Measurements from ENCODE around the gene MRRF.

The MRRF gene

DNA sequence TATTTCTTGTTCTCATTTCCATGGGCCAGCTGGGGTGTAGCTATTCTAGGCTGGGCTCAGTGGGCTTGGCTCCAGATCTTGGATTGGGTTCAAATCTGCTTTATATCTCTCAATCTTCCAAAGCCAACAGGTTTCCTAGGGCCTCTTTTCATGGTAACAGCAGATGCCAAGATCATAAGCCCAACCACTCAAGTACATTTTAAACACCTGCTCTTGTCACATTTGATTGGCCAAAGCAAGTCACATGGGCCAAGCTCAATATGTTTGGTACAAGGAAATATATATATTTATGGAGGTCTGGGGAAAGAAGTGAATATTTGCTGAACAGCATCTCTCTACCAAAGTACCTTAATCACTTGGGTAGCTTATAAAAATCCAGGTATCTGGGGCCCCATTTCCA, 49.5 kb downstream of the MRRF start:
- Histone ChIP-seq H3K79me1 (replicated peaks; ENCODE audit: low read length, poor library complexity, severe bottlenecking) (peaks cover 11% of the 10 kb centered on the region), H3K23ac (ENCODE audit: low read length in 2 of 2) (no peak overlapping the region), H2BK120ac (ENCODE audit: low read depth, low read length) (no peak overlapping the region), H3K4me1 (ENCODE audit: control insufficient read depth, insufficient read depth, low read depth, low read length) (no peaks in the 10 kb centered on the region), H3K18ac (ENCODE audit: low read depth in 1 of 2, low read length in 2 of 2) (no peak overlapping the region), H3K36me3 (ENCODE audit: control insufficient read depth in 1 of 2, insufficient read depth in 2 of 2, low read depth in 1 of 2, low read length in 2 of 2) (peaks cover 20 to 62% of the 10 kb centered on the region in 2 experiments), H3K4me3 (ENCODE audit: insufficient read depth in 1 of 2, low read depth in 1 of 2, low read length in 2 of 2) (no peak overlapping the region), H4K91ac (ENCODE audit: low read length) (no peak overlapping the region), H3K4me2 (ENCODE audit: low read length, poor library complexity, severe bottlenecking) (no peak overlapping the region), H2BK12ac (ENCODE audit: low read length in 2 of 2) (no peak overlapping the region), H2AFZ (ENCODE audit: low read depth, low read length) (no peak overlapping the region), H3K27ac (ENCODE audit: low read length, poor library complexity, severe bottlenecking) (no peak overlapping the region), H3K14ac (ENCODE audit: low read length in 2 of 2) (no peak overlapping the region), H3K27me3 (ENCODE audit: control insufficient read depth in 1 of 2, insufficient read depth in 1 of 2, low read length in 2 of 2) (no peaks in the 10 kb centered on the region), H3K4ac (ENCODE audit: low read depth in 1 of 2, low read length in 2 of 2) (no peak overlapping the region), H2BK5ac (ENCODE audit: low read depth, low read length, poor library complexity, severe bottlenecking) (no peak overlapping the region), H2BK15ac (ENCODE audit: low read depth, poor library complexity, severe bottlenecking) (no peak overlapping the region), H3K9me3 (ENCODE audit: control insufficient read depth, low read length) (no peaks in the 10 kb centered on the region), H4K8ac (ENCODE audit: low read length) (no peak overlapping the region), H3K9ac (ENCODE audit: low read length) (no peak overlapping the region), H2AK5ac (ENCODE audit: low read length, severe bottlenecking) (no peak overlapping the region)
- no peak for DNase-seq

DNA sequence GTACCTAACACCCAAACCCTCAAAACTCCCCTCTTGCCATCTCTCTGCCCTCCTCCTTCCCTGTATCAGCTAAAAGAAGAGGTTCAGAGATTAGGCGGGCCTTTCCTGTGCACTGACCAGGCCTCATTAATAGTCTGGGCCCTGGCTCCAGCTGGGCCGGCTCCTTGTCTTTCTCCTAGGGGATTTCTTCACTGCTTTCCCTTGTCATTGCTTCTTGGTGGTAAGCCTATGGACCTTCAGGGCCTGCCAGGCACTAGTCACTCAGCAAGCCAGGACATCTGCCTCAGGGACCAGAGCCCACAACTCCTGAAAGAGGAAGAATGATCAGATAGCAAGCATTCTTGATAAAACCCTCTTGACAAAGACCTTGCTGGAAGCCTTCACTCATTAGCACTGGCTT, 50.9 kb downstream of the MRRF start:
- H2BK12ac ChIP-seq (ENCODE audit: low read length in 2 of 2), result no peak overlapping the region

DNA sequence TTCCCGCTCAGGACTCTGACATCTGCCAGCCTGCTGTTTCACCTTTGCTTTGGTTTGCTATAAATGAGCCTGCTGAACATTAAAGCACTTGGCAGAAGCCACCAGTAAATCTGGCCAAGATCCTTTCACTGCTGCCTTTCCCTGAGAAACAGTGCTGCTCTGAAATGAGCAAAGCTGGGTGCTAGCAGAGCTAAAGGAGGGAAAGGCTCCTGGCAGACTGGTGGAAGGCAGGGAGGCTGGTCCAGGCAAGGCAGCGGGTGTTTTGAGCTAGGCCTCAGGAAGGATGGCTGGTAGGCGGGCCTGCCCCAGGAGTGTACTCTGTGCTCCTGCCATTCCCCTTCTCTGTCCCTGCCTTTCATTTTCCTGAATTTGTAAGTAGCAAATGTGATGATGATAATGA, 53.6 kb downstream of the MRRF start:
- no peak overlapping the region for H3K27ac ChIP-seq (ENCODE audit: low read length, poor library complexity, severe bottlenecking)
- no peak overlapping the region for H3K18ac ChIP-seq (ENCODE audit: low read depth in 1 of 2, low read length in 2 of 2)
- no peak overlapping the region for H3K23ac ChIP-seq (ENCODE audit: low read length in 2 of 2)
- H2AFZ ChIP-seq (ENCODE audit: low read depth, low read length), result no peak overlapping the region
- H2BK120ac ChIP-seq (ENCODE audit: low read depth, low read length), result no peak overlapping the region
- H3K4ac ChIP-seq (ENCODE audit: low read depth in 1 of 2, low read length in 2 of 2), result no peak overlapping the region
- H3K9me3 ChIP-seq (ENCODE audit: control insufficient read depth, low read length), result no peaks in the 10 kb centered on the region
- H2BK15ac ChIP-seq (ENCODE audit: low read depth, poor library complexity, severe bottlenecking), result no peak overlapping the region
- no peak overlapping the region for H3K14ac ChIP-seq (ENCODE audit: low read length in 2 of 2)
- WGBS, result 100% methylated on average over 3 of the region's 3 CpGs
- H4K8ac ChIP-seq (ENCODE audit: low read length), result peak overlapping the region; percentile 0
- peaks cover 3% of the 10 kb centered on the region for H3K4me1 ChIP-seq (ENCODE audit: control insufficient read depth, insufficient read depth, low read depth, low read length)
- H2BK5ac ChIP-seq (ENCODE audit: low read depth, low read length, poor library complexity, severe bottlenecking), result no peak overlapping the region
- H3K4me3 ChIP-seq (ENCODE audit: insufficient read depth in 1 of 2, low read depth in 1 of 2, low read length in 2 of 2), result no peak overlapping the region
- H2BK12ac ChIP-seq (ENCODE audit: low read length in 2 of 2), result peak overlapping the region in 1 of 2 experiments; percentile 18
- H4K91ac ChIP-seq (ENCODE audit: low read length), result no peak overlapping the region
- H3K27me3 ChIP-seq (ENCODE audit: control insufficient read depth in 1 of 2, insufficient read depth in 1 of 2, low read length in 2 of 2), result no peaks in the 10 kb centered on the region
- H3K79me1 ChIP-seq (replicated peaks; ENCODE audit: low read length, poor library complexity, severe bottlenecking), result peaks cover 12% of the 10 kb centered on the region
- H3K9ac ChIP-seq (ENCODE audit: low read length), result no peak overlapping the region
- peaks cover 24 to 37% of the 10 kb centered on the region in 2 experiments for H3K36me3 ChIP-seq (ENCODE audit: control insufficient read depth in 1 of 2, insufficient read depth in 2 of 2, low read depth in 1 of 2, low read length in 2 of 2)
- no peak overlapping the region for H2AK5ac ChIP-seq (ENCODE audit: low read length, severe bottlenecking)
- DNase-seq, result no peak
- no peak overlapping the region for H3K4me2 ChIP-seq (ENCODE audit: low read length, poor library complexity, severe bottlenecking)

More for the DNA sequence above, 50.9 kb downstream of the MRRF start:
- Histone ChIP-seq H3K4me2 (ENCODE audit: low read length, poor library complexity, severe bottlenecking) (no peak overlapping the region), H3K14ac (ENCODE audit: low read length in 2 of 2) (no peak overlapping the region), H3K79me1 (replicated peaks; ENCODE audit: low read length, poor library complexity, severe bottlenecking) (peaks cover 12% of the 10 kb centered on the region), H4K8ac (ENCODE audit: low read length) (no peak overlapping the region), H3K9me3 (ENCODE audit: control insufficient read depth, low read length) (no peaks in the 10 kb centered on the region), H3K27me3 (ENCODE audit: control insufficient read depth in 1 of 2, insufficient read depth in 1 of 2, low read length in 2 of 2) (no peaks in the 10 kb centered on the region), H3K4me3 (ENCODE audit: insufficient read depth in 1 of 2, low read depth in 1 of 2, low read length in 2 of 2) (no peak overlapping the region), H3K23ac (ENCODE audit: low read length in 2 of 2) (no peak overlapping the region), H2AK5ac (ENCODE audit: low read length, severe bottlenecking) (no peak overlapping the region), H4K91ac (ENCODE audit: low read length) (no peak overlapping the region), H2AFZ (ENCODE audit: low read depth, low read length) (no peak overlapping the region), H3K9ac (ENCODE audit: low read length) (no peak overlapping the region), H2BK15ac (ENCODE audit: low read depth, poor library complexity, severe bottlenecking) (no peak overlapping the region), H3K18ac (ENCODE audit: low read depth in 1 of 2, low read length in 2 of 2) (no peak overlapping the region), H2BK5ac (ENCODE audit: low read depth, low read length, poor library complexity, severe bottlenecking) (no peak overlapping the region), H2BK120ac (ENCODE audit: low read depth, low read length) (no peak overlapping the region), H3K4ac (ENCODE audit: low read depth in 1 of 2, low read length in 2 of 2) (no peak overlapping the region), H3K4me1 (ENCODE audit: control insufficient read depth, insufficient read depth, low read depth, low read length) (peaks cover 3% of the 10 kb centered on the region), H3K36me3 (ENCODE audit: control insufficient read depth in 1 of 2, insufficient read depth in 2 of 2, low read depth in 1 of 2, low read length in 2 of 2) (peaks cover 20 to 49% of the 10 kb centered on the region in 2 experiments), H3K27ac (ENCODE audit: low read length, poor library complexity, severe bottlenecking) (no peak overlapping the region)
- DNase-seq, result no peak
- 97% methylated on average over 2 of the region's 2 CpGs for WGBS

DNA sequence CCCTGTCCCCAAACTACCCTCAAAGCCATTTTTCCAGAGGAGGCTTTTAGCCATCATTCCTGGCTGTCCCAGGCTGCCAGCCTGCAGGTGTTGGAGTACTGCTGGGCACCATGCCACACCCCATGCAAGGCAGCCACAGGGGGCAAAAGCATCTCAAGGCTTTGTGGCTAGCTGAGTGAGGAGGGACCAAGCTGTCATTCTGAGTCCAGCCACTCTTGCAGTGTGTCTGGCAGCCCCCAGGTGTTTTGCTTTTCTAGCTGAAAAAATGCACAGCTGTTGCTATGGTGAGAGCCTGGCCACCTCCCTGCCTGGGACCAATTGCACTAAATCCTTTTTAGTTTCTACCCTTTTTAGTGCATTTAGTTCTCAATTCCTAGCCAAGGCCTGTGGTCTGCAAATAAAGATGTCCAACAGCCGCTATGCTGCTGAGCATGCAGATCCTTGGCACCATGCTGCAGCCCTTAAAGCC, 55.8 kb downstream of the MRRF start:
- Histone ChIP-seq H3K14ac (ENCODE audit: low read length in 2 of 2) (no peak overlapping the region), H3K27me3 (ENCODE audit: control insufficient read depth in 1 of 2, insufficient read depth in 1 of 2, low read length in 2 of 2) (no peaks in the 10 kb centered on the region), H3K4me1 (ENCODE audit: control insufficient read depth, insufficient read depth, low read depth, low read length) (peaks cover 3% of the 10 kb centered on the region), H2BK120ac (ENCODE audit: low read depth, low read length) (no peak overlapping the region), H3K18ac (ENCODE audit: low read depth in 1 of 2, low read length in 2 of 2) (no peak overlapping the region), H3K36me3 (ENCODE audit: control insufficient read depth in 1 of 2, insufficient read depth in 2 of 2, low read depth in 1 of 2, low read length in 2 of 2) (peaks cover 25 to 38% of the 10 kb centered on the region in 2 experiments), H2BK15ac (ENCODE audit: low read depth, poor library complexity, severe bottlenecking) (no peak overlapping the region), H3K4me2 (ENCODE audit: low read length, poor library complexity, severe bottlenecking) (no peak overlapping the region), H3K9me3 (ENCODE audit: control insufficient read depth, low read length) (no peaks in the 10 kb centered on the region), H3K9ac (ENCODE audit: low read length) (no peak overlapping the region), H2AK5ac (ENCODE audit: low read length, severe bottlenecking) (no peak overlapping the region), H3K79me1 (replicated peaks; ENCODE audit: low read length, poor library complexity, severe bottlenecking) (peaks cover 6% of the 10 kb centered on the region), H4K8ac (ENCODE audit: low read length) (no peak overlapping the region), H3K4ac (ENCODE audit: low read depth in 1 of 2, low read length in 2 of 2) (no peak overlapping the region), H2BK5ac (ENCODE audit: low read depth, low read length, poor library complexity, severe bottlenecking) (no peak overlapping the region), H3K27ac (ENCODE audit: low read length, poor library complexity, severe bottlenecking) (no peak overlapping the region), H4K91ac (ENCODE audit: low read length) (no peak overlapping the region), H2BK12ac (ENCODE audit: low read length in 2 of 2) (no peak overlapping the region), H2AFZ (ENCODE audit: low read depth, low read length) (no peak overlapping the region), H3K4me3 (ENCODE audit: insufficient read depth in 1 of 2, low read depth in 1 of 2, low read length in 2 of 2) (no peak overlapping the region), H3K23ac (ENCODE audit: low read length in 2 of 2) (no peak overlapping the region)
- 97% methylated on average over 1 of the region's 1 CpG for WGBS
- no peak for DNase-seq
